Activated naive CD4-positive, alpha-beta T cell treated with anti-CD3 and anti-CD28 coated beads for 36 hours (primary cell): ENCODE data around the gene TMEM222. TPM values are rescaled to one million over a fixed set of nuclear protein-coding genes. Genes with fewer than 3 reads are reported as not detected.
A peak's percentile ranks its signal among the peaks of the same experiment; 100 is the strongest.
"Not testable (repeated sequence)": the region's sequence is repeated elsewhere in the genome, so short reads cannot be mapped to it uniquely, and the experiment has no call there.

Experiments used
- CTCF ChIA-PET: fragments of 350-600 bp; sonication (Branson Sonifier 250); formaldehyde crosslinking; loops from one replicate; lab custom pipeline; 2021; ENCODE audit warnings: antibody characterized with exemption; lab: Charles Lee
- DNase-seq: peaks from one replicate; pipeline ENCODE4 v3.0.0-alpha.2; 2020
- H3K27ac Mint-ChIP-seq: one replicate; pipeline ENCODE4 v1.8.0; 2021; ENCODE audit warnings: mild to moderate bottlenecking, mixed read lengths
- H3K27me3 Mint-ChIP-seq: one replicate; pipeline ENCODE4 v1.8.0; 2021; ENCODE audit warnings: low read depth, mixed read lengths
- H3K36me3 Mint-ChIP-seq: one replicate; pipeline ENCODE4 v1.8.0; 2021; ENCODE audit warnings: low read depth, mixed read lengths
- H3K4me1 Mint-ChIP-seq: one replicate; pipeline ENCODE4 v1.8.0; 2021; ENCODE audit warnings: low read depth, mixed read lengths
- H3K4me3 Mint-ChIP-seq: one replicate; pipeline ENCODE4 v1.8.0; 2021; ENCODE audit warnings: mild to moderate bottlenecking, moderate library complexity, mixed read lengths
- H3K9me3 Mint-ChIP-seq: one replicate; pipeline ENCODE4 v1.8.0; 2021; ENCODE audit warnings: mixed read lengths
- intact Hi-C: fragments of 100-400 bp; cut with micrococcal nuclease; formaldehyde crosslinking; loops from one replicate; pipeline ENCODE4 v1.15.1; 2023
- total RNA-seq, 2 experiments: library from RNA; stranded (reverse); gene quantifications; one replicate each; pipeline ENCODE4 v1.2.3, GENCODE V29; 2021

Gene TMEM222, protein sequence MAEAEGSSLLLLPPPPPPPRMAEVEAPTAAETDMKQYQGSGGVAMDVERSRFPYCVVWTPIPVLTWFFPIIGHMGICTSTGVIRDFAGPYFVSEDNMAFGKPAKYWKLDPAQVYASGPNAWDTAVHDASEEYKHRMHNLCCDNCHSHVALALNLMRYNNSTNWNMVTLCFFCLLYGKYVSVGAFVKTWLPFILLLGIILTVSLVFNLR
- 10 to 100 TPM; 22.0 to 22.8 TPM for total RNA-seq

DNA sequence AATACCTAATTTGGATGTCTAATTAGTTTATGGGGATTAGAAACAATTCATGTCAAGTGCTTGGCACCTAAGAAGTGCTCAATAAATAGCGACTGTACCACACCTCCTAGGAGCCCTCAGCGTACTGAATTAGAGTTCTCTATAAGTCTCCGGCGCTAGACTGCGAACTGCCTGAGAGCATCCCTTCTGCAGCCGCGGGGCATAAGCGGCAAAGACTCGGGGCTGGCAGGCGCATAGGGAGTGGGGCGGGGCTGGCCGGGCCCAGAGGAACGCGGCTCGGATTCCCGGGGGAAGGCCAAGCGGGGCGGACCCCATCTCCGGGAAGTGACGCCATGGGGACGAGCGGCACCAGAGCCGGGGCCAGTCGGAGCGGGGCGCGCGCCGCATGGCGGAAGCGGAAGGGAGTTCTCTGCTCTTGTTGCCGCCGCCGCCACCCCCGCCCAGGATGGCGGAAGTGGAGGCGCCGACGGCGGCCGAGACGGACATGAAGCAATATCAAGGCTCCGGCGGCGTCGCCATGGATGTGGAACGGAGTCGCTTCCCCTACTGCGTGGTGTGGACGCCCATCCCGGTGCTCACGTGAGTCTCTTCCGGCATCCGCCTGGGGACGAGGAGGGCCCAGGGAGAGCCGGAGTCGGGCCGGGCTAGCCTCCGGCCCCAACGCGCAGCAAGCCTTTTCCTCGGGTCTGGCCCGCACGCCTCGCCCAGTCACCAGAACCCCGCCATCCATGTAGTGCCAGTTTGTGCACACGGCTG is at the start of gene TMEM222:
Gene TMEM222, plus strand, starts transcription at position 351 of the 756 bp plus-strand sequence. Its CDS starts 35 bp downstream, at position 386.
- Mint-ChIP-seq H3K4me1 (peaks cover 45% of the 10 kb centered on the region), H3K27me3 (no peaks in the 10 kb centered on the region), H3K9me3 (no peaks in the 10 kb centered on the region), H3K27ac (peak within 1 kb of the TSS; percentile 86), H3K4me3 (peak within 1 kb of the TSS; percentile 94), H3K36me3 (peaks cover 7% of the 10 kb centered on the region)
- intact Hi-C loops = loop anchor here (1.0 to 2.0 kb wide), 5 partner anchors 19 to 168 kb away; partner anchors contain the start of genes GPR3, MAP3K6, SLC9A1 and WASF2
- DNase-seq = peak; percentile 98
- CTCF ChIA-PET = interaction anchor here (0.6 to 2.0 kb wide), 4 partner anchors 11 to 449 kb away, joined by 3 to 22 read pairs (median 4); no protein-coding TSS in a partner anchor

DNA sequence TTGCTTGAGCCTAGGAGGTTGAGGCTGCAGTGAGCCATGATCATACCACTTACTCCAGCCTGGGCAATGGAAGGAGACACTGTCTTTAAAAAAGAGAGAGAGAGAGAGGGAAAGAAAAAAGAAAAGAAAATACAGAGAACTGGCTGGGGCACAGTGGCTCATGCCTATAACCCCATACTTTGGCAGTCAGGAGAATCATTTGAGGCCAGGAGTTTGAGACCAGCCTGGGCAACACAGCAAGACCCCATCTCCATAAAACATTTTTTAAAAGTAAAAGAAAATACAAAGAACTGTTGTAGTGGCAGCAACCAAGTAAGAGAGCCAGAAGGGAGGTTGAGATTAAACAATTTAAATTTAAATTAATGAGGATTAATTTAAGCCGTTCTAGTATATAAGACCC is 47.8 kb upstream of the TMEM222 start:
- H3K9me3 Mint-ChIP-seq = peaks cover 6% of the 10 kb centered on the region
- no peak overlapping the region for H3K4me3 Mint-ChIP-seq
- peaks cover 3% of the 10 kb centered on the region for H3K4me1 Mint-ChIP-seq
- H3K27ac Mint-ChIP-seq = no peak overlapping the region
- no peak for DNase-seq
- intact Hi-C loops = no loop called here
- peaks cover 10% of the 10 kb centered on the region for H3K36me3 Mint-ChIP-seq
- no peaks in the 10 kb centered on the region for H3K27me3 Mint-ChIP-seq
- CTCF ChIA-PET = no interaction called here

DNA sequence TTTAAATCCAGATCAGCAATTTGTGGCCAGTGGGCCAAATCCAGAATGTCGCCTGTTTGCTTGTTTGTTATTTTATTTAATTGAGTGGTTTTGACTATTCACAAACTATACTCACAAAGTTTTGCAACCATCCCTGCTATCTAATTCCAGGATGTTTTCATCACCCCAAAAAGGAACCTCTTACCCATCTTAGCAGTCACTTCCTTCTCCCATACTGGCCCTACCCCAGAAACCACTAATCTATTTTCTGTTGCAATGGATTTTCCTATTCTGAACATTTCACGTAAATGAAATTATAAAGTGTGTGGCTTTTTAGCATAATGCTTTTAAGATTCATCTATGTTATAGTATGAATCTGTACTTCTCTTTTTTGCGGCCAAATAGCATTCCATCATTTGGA is 46.3 kb upstream of the TMEM222 start:
- intact Hi-C loops = no loop called here
- no peak overlapping the region for H3K27ac Mint-ChIP-seq
- DNase-seq = no peak
- H3K4me3 Mint-ChIP-seq = no peak overlapping the region
- peaks cover 2% of the 10 kb centered on the region for H3K4me1 Mint-ChIP-seq
- H3K27me3 Mint-ChIP-seq = no peaks in the 10 kb centered on the region
- H3K9me3 Mint-ChIP-seq = peaks cover 6% of the 10 kb centered on the region
- H3K36me3 Mint-ChIP-seq = peaks cover 9% of the 10 kb centered on the region
- CTCF ChIA-PET = no interaction called here

DNA sequence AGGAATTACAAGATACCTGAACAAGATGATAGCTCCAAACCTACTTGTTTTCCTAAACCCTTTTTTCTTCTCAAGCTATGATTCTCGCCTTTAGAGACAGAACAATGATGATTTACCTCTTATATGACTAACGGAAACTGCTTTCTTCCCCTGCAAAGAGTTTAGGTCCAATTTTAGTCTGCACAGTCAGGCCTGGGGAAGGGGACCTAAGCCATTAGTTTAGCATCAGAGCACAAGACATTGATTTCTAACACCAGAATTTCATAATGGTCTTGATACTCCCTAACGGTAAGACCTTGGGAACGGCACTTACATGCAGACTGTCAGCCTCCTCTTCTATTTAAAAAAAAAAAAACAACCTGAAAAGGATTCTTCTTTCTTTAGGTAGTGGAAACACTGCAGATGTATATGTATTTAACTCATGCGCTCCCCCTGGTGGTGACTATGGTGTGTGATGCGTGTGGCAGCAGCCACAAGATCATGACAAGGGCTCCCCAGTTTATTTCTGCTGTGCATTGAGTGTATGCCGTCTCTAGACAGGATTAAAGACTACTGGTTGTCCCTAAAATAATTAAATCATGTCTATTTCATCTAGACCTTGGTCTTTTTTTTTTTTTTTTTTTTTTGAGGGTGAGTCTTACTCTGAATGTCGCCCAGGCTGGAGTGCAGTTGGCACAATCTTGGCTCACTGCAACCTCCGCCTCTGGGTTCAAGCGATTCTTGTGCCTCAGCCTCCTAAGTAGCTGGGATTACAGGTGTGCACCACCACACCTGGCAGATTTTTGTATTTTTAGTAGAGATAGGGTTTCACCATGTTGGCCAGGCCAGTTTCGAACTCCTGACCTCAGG is 37.3 kb upstream of the TMEM222 start:
- H3K9me3 Mint-ChIP-seq = no peaks in the 10 kb centered on the region
- DNase-seq = peak; percentile 97
- no peak overlapping the region for H3K27ac Mint-ChIP-seq
- peaks cover 2% of the 10 kb centered on the region for H3K4me1 Mint-ChIP-seq
- no peak overlapping the region for H3K4me3 Mint-ChIP-seq
- CTCF ChIA-PET = interaction anchor here (0.6 to 7.7 kb wide), 31 partner anchors 10 to 303 kb away, joined by 3 to 77 read pairs (median 4); no protein-coding TSS in a partner anchor
- no peaks in the 10 kb centered on the region for H3K27me3 Mint-ChIP-seq
- intact Hi-C loops = loop anchor here (1.0 to 2.0 kb wide), 5 partner anchors 50 to 240 kb away; partner anchors contain the start of gene WDTC1
- peaks cover 3% of the 10 kb centered on the region for H3K36me3 Mint-ChIP-seq

DNA sequence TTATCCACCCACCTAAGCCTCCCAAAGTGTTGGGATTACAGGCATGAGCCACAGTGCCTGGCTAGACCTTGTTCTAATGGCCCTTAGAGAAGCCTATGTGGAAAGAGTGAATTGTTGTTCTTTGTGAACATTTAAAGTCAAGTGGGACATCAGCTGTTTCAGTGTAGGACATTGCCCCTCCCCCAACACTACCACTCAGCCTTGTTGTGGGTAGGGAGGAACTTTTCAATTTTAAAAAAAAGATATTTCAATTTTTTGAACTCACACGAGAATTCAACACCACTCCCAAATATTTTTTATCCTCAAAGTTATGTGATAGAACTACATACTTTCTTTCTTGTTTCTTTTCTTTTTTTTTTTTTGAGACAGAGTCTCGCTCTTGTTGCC is 36.7 kb upstream of the TMEM222 start:
- peaks cover 2% of the 10 kb centered on the region for H3K4me1 Mint-ChIP-seq
- H3K36me3 Mint-ChIP-seq = peaks cover 3% of the 10 kb centered on the region
- H3K9me3 Mint-ChIP-seq = no peaks in the 10 kb centered on the region
- no peak for DNase-seq
- CTCF ChIA-PET = interaction anchor here (0.6 to 7.7 kb wide), 10 partner anchors 9 to 304 kb away, joined by 3 to 77 read pairs (median 6); no protein-coding TSS in a partner anchor
- no peaks in the 10 kb centered on the region for H3K27me3 Mint-ChIP-seq
- no peak overlapping the region for H3K4me3 Mint-ChIP-seq
- intact Hi-C loops = loop anchor here (2.0 kb wide), 2 partner anchors 50 to 172 kb away; partner anchors contain the start of gene WDTC1
- H3K27ac Mint-ChIP-seq = no peak overlapping the region

DNA sequence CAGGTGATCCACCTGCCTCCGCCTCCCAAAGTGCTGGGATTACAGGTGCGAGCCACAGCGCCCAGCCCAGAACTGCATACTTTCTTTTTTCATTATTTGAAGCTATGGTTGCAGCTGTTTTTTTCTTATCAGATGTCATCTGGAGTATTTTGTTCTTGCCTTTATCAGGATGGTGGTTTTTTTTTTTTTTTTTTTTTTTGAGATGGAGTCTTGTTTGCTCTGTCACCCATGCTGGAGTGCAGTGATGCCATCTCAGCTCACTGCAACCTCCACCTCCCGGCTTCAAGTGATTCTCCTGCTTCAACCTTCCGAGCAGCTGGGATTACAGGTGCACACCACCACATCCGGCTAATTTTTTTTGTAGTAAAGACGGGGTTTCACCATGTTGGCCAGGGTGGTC is 36.1 kb upstream of the TMEM222 start:
- H3K4me1 Mint-ChIP-seq, H3K36me3 Mint-ChIP-seq, H3K4me3 Mint-ChIP-seq, H3K27ac Mint-ChIP-seq, DNase-seq, H3K9me3 Mint-ChIP-seq, H3K27me3 Mint-ChIP-seq: not testable (repeated sequence)
- intact Hi-C loops = loop anchor here (2.0 kb wide), 2 partner anchors 51 to 173 kb away; partner anchors contain the start of gene WDTC1
- CTCF ChIA-PET = interaction anchor here (0.9 to 7.7 kb wide), 9 partner anchors 9 to 184 kb away, joined by 3 to 77 read pairs (median 9); no protein-coding TSS in a partner anchor

DNA sequence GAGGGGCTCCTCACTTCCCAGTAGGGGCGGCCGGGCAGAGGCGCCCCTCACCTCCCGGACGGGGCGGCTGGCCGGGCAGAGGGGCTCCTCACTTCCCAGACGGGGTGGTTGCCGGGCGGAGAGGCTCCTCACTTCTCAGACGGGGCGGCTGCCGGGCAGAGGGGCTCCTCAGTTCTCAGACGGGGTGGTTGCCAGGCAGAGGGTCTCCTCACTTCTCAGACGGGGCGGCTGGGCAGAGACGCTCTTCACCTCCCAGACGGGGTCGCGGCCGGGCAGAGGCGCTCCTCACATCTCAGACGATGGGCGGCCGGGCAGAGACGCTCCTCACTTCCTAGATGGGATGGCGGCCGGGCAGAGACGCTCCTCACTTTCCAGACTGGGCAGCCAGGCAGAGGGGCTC is 32.8 kb upstream of the TMEM222 start:
- CTCF ChIA-PET, intact Hi-C loops, H3K27me3 Mint-ChIP-seq, H3K4me1 Mint-ChIP-seq, H3K36me3 Mint-ChIP-seq, H3K9me3 Mint-ChIP-seq, H3K4me3 Mint-ChIP-seq, H3K27ac Mint-ChIP-seq, DNase-seq: not testable (repeated sequence)

DNA sequence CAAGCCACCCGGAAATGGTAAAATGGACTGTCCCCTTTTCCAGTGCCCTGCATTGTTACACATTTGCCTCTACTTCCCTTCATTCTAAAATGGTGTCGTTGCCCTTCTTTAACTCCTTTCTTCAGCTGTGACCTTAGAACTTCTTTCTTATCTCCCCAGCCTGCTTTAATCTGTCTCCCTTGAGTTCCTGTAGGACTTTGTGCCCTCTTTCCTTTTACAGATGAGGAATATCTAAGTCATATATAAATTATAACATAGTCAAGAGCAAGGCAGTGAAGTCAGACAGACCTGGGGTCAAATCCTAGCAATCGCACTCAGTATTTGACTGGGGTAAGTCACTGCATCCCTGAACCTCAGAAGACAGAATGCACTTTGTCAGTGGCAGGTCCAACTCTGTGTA is 31.4 kb upstream of the TMEM222 start:
- intact Hi-C loops = no loop called here
- CTCF ChIA-PET = no interaction called here
- no peak for DNase-seq
- Mint-ChIP-seq H3K27me3 (no peaks in the 10 kb centered on the region), H3K4me3 (no peak overlapping the region), H3K9me3 (no peaks in the 10 kb centered on the region), H3K36me3 (peaks cover 3% of the 10 kb centered on the region), H3K27ac (no peak overlapping the region), H3K4me1 (no peaks in the 10 kb centered on the region)

DNA sequence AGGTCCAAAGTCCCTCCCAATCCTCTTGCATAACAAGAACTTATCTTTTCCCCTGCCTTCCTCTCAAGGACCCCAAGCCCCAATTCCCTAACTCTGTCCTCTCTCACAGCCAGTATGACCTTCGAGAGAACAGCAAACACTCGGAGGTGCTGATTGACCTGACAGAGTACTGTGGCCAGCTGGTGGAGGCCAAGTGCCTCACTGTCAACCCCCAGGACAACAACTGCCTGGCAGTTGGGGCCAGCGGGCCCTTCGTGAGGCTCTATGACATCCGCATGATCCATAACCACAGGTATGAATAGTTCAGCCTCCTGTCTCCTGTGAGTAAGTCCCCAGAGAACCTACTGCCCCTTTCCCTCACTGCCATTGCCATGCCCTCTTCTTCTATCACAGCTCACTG is 29.9 kb upstream of the TMEM222 start:
- no peak for DNase-seq
- no peaks in the 10 kb centered on the region for H3K27me3 Mint-ChIP-seq
- intact Hi-C loops = no loop called here
- no peaks in the 10 kb centered on the region for H3K9me3 Mint-ChIP-seq
- no peak overlapping the region for H3K27ac Mint-ChIP-seq
- H3K4me3 Mint-ChIP-seq = no peak overlapping the region
- H3K4me1 Mint-ChIP-seq = no peaks in the 10 kb centered on the region
- H3K36me3 Mint-ChIP-seq = peaks cover 3% of the 10 kb centered on the region
- CTCF ChIA-PET = interaction anchor here (1.0 to 1.2 kb wide), 2 partner anchors 8 to 113 kb away, joined by 3 to 8 read pairs; no protein-coding TSS in a partner anchor

DNA sequence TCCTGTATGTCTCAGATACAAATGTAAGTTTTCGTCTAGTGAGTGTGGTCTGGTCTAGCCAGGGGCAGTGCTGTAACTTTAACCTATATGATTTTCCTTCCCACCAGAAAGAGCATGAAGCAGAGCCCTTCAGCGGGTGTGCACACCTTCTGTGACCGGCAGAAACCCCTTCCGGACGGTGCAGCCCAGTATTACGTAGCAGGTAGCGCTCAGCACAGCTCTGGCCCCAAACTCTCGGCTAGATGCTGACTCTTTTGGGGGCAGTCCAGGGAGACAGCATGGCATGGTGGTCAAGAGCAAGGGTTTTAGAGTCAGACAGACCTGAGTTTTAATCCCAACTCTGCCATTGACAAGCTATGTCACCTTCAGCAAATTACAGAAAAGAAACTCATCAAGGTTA is 28.0 kb upstream of the TMEM222 start:
- no peak overlapping the region for H3K27ac Mint-ChIP-seq
- CTCF ChIA-PET = interaction anchor here (0.5 to 10.3 kb wide), 11 partner anchors 8 to 657 kb away, joined by 3 to 176 read pairs (median 4); partner anchors contain the start of gene CD164L2

DNA sequence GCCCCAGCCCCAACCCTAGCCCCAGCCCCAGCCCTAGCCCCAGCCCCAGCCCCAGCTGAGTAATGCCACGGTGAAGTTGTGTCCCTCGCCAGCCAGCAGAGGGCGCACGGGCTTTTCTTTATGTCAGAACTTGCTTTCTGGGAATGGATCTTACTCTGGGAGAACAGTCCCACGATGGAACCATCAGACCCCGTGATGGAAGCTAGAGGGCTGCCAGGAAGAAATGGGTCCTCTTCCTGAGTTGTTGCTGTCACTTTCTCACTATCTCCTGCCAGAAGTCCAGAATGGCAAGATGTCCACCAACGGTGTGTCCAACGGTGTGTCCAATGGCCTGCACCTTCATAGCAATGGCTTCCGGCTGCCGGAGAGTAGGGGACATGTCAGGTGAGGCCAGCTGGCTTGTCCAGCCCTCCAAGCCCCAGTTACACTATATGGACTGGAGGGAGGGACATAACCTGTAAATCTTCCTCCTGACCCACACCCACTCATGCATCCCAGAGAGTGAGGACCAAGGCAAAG is 25.1 kb upstream of the TMEM222 start:
- H3K4me3 Mint-ChIP-seq = no peak overlapping the region
- no peaks in the 10 kb centered on the region for H3K4me1 Mint-ChIP-seq
- H3K27ac Mint-ChIP-seq = no peak overlapping the region
- peaks cover 2% of the 10 kb centered on the region for H3K36me3 Mint-ChIP-seq
- no peaks in the 10 kb centered on the region for H3K27me3 Mint-ChIP-seq
- DNase-seq = peak; percentile 78
- CTCF ChIA-PET = interaction anchor here (0.6 to 10.3 kb wide), 45 partner anchors 9 to 402 kb away, joined by 3 to 176 read pairs (median 4); partner anchors contain the start of genes CD164L2 and GPR3
- H3K9me3 Mint-ChIP-seq = no peaks in the 10 kb centered on the region
- intact Hi-C loops = no loop called here

More for the DNA sequence above, 28.0 kb upstream of the TMEM222 start:
- H3K4me1 Mint-ChIP-seq = no peaks in the 10 kb centered on the region
- no peaks in the 10 kb centered on the region for H3K36me3 Mint-ChIP-seq
- no peak overlapping the region for H3K4me3 Mint-ChIP-seq
- H3K9me3 Mint-ChIP-seq = no peaks in the 10 kb centered on the region
- no peaks in the 10 kb centered on the region for H3K27me3 Mint-ChIP-seq
- intact Hi-C loops = no loop called here
- no peak for DNase-seq
